Panc1 (cell line): ENCODE measurements around the gene STOM.

Experiments used
- CTCF ChIP-seq: fragments of 450-650 bp; IDR thresholded peaks from 2 replicates; pipeline ENCODE4 v1.5.1; 2017; ENCODE audit warnings: mild to moderate bottlenecking
- POLR2AphosphoS5 ChIP-seq: IDR thresholded peaks from 2 replicates; pipeline ENCODE4 v1.6.1; 2012; ENCODE audit warnings: mild to moderate bottlenecking, low read depth, low read length, moderate library complexity
- REST ChIP-seq, 2 experiments: IDR thresholded peaks; 2 replicates each; pipeline ENCODE4 v1.6.1; 2011 to 2012; ENCODE audit warnings: low read depth in 2 of 2, control low read depth in 1 of 2, low read length in 1 of 2, mild to moderate bottlenecking in 1 of 2, moderate library complexity in 1 of 2; ENCODE audit not compliant: insufficient read depth in 1 of 2
- SIN3A ChIP-seq: IDR thresholded peaks from 2 replicates; pipeline ENCODE4 v1.6.1; 2012; ENCODE audit warnings: low read depth, mild to moderate bottlenecking, low read length, moderate library complexity, borderline replicate concordance; ENCODE audit not compliant: insufficient read depth
- TCF7L2 ChIP-seq: IDR thresholded peaks from 2 replicates; pipeline ENCODE4 v1.6.1; 2011; ENCODE audit warnings: mild to moderate bottlenecking, low read depth, low read length, inconsistent platforms

- TF ChIP-seq CTCF = no peak
- no peak for TF ChIP-seq POLR2AphosphoS5
- TF ChIP-seq REST (IDR thresholded peaks at IDR 0.05; ENCODE audit: insufficient read depth in 1 of 2, low read depth in 2 of 2, low read length in 1 of 2) = no peak
- TF ChIP-seq SIN3A = no peak
- no peak for TF ChIP-seq TCF7L2
Measured at GRCh38 chr9:121324316-121324715, 45.7 kb downstream of the STOM start.
